DND-41 (cell line): ENCODE results near the gene FASN.

Experiments used
- EZH2 ChIP-seq: IDR thresholded peaks from 3 replicates; pipeline ENCODE4 v1.6.1; 2012; ENCODE audit warnings: borderline replicate concordance, low read depth, mild to moderate bottlenecking, moderate library complexity, low read length, inconsistent platforms; ENCODE audit not compliant: severe bottlenecking
- TF ChIP-seq, protein P1 (sequence below): IDR thresholded peaks from 2 replicates; pipeline ENCODE4 v1.5.1; 2012; ENCODE audit warnings: borderline replicate concordance, low read length, moderate library complexity, mild to moderate bottlenecking; ENCODE audit not compliant: poor library complexity, severe bottlenecking; ENCODE audit errors: extremely low read depth

DNA sequence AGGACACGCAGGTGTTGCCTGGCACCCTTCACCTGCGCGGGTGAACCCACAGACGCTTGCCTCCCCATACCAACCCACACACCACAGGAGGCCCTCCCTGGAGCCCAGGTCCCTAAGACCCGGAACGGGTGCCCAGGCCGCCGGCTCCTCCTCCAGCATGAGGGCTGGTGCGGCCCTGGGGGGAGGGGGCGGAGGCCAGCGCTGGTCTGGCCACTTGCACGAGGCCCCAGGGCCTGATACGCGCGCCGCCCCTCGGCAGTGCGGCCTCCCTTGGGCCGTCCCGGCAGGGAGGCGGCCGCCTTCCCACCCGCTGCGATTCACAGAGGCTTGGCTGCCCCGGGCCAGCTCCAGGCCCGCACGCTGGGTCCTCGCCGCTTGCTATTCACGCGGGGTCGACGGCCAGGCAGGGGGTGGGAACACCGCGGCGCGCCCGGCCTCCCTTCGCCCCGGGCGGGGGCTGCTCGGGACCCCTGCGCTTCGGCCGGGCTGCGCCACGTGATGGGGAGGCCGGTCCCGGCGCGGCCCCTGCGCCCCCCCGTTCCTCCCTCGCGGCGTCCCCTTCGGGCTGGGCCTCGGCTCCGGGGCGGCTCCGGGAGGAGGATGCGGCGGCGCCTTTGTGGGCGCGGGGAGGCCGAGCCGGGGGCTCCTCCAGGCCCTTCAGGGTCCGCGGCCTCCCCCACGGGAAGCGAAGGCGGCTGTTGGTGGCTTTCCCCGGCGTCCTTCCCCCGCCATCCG lies 685 bp downstream of the FASN start:
- TF ChIP-seq, protein P1, sequence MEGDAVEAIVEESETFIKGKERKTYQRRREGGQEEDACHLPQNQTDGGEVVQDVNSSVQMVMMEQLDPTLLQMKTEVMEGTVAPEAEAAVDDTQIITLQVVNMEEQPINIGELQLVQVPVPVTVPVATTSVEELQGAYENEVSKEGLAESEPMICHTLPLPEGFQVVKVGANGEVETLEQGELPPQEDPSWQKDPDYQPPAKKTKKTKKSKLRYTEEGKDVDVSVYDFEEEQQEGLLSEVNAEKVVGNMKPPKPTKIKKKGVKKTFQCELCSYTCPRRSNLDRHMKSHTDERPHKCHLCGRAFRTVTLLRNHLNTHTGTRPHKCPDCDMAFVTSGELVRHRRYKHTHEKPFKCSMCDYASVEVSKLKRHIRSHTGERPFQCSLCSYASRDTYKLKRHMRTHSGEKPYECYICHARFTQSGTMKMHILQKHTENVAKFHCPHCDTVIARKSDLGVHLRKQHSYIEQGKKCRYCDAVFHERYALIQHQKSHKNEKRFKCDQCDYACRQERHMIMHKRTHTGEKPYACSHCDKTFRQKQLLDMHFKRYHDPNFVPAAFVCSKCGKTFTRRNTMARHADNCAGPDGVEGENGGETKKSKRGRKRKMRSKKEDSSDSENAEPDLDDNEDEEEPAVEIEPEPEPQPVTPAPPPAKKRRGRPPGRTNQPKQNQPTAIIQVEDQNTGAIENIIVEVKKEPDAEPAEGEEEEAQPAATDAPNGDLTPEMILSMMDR, result no peak
- TF ChIP-seq EZH2, result no peak
